Thyroid gland (tissue), 4 donors: ENCODE data around the gene CRISPLD2. TPM values are rescaled to one million over a fixed set of nuclear protein-coding genes. Genes with fewer than 3 reads are reported as not detected.
A peak's percentile ranks its signal among the peaks of the same experiment; 100 is the strongest.

ENCODE experiments used
- DNase-seq, 2 donors: peaks; one replicate each; pipeline ENCODE4 v3.0.0-alpha.2; 2019
- H3K27ac ChIP-seq, 3 donors: fragments of 200-600 bp; sonication (generic); 1 replicate in 2 of 3; 2 replicates in 1 of 3; pipeline ENCODE4 v1.5.1; 2016 to 2019; ENCODE audit warnings: mild to moderate bottlenecking in 1 of 3, moderate library complexity in 1 of 3
- H3K27me3 ChIP-seq: fragments of 200-600 bp; sonication (generic); one replicate; pipeline ENCODE4 v1.5.1; 2019
- H3K36me3 ChIP-seq, 2 donors: fragments of 200-600 bp; sonication (generic); one replicate each; pipeline ENCODE4 v1.5.1; 2016 to 2019
- H3K4me1 ChIP-seq, 2 donors: fragments of 200-600 bp; sonication (generic); one replicate each; pipeline ENCODE4 v1.5.1; 2017 to 2019
- H3K4me3 ChIP-seq, 3 donors: fragments of 200-600 bp; sonication (generic); replicated peaks in 1 of 3; 1 replicate in 2 of 3; 2 replicates in 1 of 3; pipeline ENCODE4 v1.5.1; 2016; ENCODE audit warnings: mild to moderate bottlenecking in 1 of 3
- H3K9me3 ChIP-seq: fragments of 200-600 bp; sonication (generic); one replicate; pipeline ENCODE4 v1.5.1; 2017
- CTCF ChIP-seq, 6 experiments: fragments of 200-600 bp in 3 of 6; fragments of 450-650 bp in 3 of 6; sonication (generic) in 3 of 6; IDR thresholded peaks; one replicate each; pipeline ENCODE4 v1.5.1; 2016 to 2019; ENCODE audit warnings: antibody characterized with exemption in 6 of 6, mild to moderate bottlenecking in 2 of 6, inconsistent platforms in 1 of 6, moderate library complexity in 1 of 6
- POLR2A ChIP-seq, 2 donors: fragments of 450-650 bp; IDR thresholded peaks; one replicate each; pipeline ENCODE4 v1.6.1; 2017; ENCODE audit warnings: antibody characterized with exemption in 2 of 2, mild to moderate bottlenecking in 2 of 2, moderate library complexity in 1 of 2
- WGBS, 2 donors: methylation state at CpG; one replicate each; pipeline ENCODE4 v1.1.5; 2017; 5-methylcytosine and 5-hydroxymethylcytosine counted together
- intact Hi-C: fragments of 100-400 bp; cut with DNase I; formaldehyde crosslinking; loops from one replicate; pipeline ENCODE4 v1.15.1; 2023
- total RNA-seq, 4 donors: library from RNA; depleted of rRNA; stranded (reverse); fragments of >200 nt; gene quantifications; one replicate each; pipeline ENCODE4 v1.2.3, GENCODE V29; 2016

Gene CRISPLD2
- total RNA-seq, 4 donors from 2014 or later: 48.0 to 261 (median 108) TPM

DNA sequence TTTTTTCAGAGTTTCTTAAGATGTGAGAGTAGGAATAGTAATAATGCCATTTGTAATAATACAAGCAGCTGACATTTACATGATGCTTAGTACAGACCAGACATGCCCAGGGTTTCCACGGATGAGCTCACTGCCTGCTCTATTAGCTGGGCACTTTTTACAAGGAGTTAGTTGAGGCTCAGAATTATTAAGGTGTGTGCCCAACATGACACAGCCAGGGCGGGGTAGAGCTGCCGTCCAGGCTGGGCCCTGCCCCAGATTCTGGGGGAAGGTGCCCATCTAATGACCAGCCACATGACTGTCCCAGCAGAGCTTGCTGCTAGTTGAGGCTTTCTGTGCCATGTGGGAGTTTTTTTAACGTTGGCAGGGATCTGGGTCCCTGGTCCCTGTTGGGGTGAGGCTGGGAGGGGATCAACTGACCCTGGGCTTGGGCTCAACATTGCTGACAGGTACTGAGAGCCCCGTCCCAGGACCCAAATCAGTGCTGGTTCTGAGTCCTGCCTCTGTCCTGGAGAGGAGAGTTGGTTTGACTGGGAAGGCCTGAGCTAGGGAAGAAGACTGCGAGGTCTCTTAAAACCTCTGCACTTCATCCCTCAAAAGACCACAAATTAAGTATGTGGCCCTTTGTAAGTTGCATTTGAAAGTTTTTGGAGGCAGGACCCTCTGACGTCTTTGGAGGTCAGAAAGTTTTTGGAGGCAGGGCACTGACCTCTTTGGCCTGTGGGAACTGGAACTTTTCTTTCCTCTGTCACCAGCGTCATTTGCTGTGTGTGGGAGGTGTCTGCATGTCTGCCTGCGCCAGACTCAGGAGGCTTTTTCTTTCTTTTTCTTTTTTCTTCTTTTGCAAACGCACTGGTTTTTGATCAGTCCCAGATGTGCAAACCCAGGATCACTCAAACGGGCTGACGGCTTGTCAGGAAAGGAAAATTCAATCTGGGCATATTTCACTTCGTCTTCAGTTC is 2.2 kb downstream of the CRISPLD2 start:
- Histone ChIP-seq H3K4me3 (no peak overlapping the region), H3K27ac (peak overlapping the region; percentile 46 to 70 (median 68)), H3K9me3 (no peaks in the 10 kb centered on the region), H3K27me3 (no peaks in the 10 kb centered on the region), H3K4me1 (peaks cover 6 to 12% of the 10 kb centered on the region in 2 donors), H3K36me3 (no peaks in the 10 kb centered on the region)
- TF ChIP-seq CTCF (IDR thresholded peaks at IDR 0.05) (no peak), POLR2A (IDR thresholded peaks at IDR 0.05) (no peak)
- intact Hi-C loops: no loop called here
- WGBS, 2 donors: 60 to 84% methylated on average over 9 to 13 of the region's 13 CpGs
- DNase-seq: no peak

DNA sequence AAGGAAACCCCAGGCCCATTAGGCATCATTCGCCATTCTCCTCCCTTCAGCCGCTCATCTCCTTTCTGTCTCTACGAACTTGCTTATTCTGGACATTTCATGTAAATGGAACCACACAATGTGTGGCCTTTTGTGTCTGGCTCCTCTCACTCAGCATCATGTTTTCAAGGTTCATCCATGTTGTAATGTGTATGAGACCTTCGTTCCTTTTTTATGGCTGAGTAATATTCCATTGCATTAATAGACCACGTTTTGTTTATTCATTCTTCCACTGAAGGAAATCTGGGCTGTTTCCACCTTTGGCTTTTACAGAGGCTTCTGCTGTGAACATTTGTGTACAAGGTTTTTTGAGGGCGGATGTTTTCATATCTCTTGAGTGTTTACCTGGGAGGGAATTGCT is 3.2 kb downstream of the CRISPLD2 start:
- H3K27me3 ChIP-seq: no peaks in the 10 kb centered on the region
- TF ChIP-seq CTCF (IDR thresholded peaks at IDR 0.05): no peak
- no peak for TF ChIP-seq POLR2A (IDR thresholded peaks at IDR 0.05)
- peak overlapping the region; percentile 4 to 54 (median 17) for H3K27ac ChIP-seq
- H3K9me3 ChIP-seq: no peaks in the 10 kb centered on the region
- 93 to 96% methylated on average over 6 of the region's 6 CpGs for WGBS, 2 donors
- H3K4me3 ChIP-seq: no peak overlapping the region
- intact Hi-C loops: no loop called here
- DNase-seq: no peak
- no peaks in the 10 kb centered on the region for H3K36me3 ChIP-seq
- H3K4me1 ChIP-seq: peaks cover 6 to 12% of the 10 kb centered on the region in 2 donors

DNA sequence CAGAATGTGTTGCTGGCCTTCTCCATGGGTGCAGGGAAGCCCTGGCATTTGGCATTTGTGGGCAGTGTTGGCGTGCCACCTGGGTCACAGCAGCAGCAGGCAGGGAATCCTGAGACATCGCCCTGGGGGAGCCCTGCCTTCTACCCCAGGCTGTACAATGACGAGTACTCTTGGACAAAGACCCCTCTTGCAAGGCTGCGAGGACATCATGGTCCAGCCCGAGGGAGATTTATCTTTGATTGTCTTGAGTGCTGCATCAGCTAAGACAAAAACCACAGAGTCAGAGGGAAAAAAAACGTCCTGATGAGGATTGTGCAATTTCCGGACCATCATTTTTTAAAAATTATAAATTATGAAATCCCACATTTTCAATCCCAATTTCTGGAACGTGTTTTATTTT is 3.7 kb downstream of the CRISPLD2 start:
- H3K4me3 ChIP-seq: no peak overlapping the region
- no peaks in the 10 kb centered on the region for H3K27me3 ChIP-seq
- H3K4me1 ChIP-seq: peaks cover 6 to 12% of the 10 kb centered on the region in 2 donors
- 75 to 79% methylated on average over 8 of the region's 8 CpGs for WGBS, 2 donors
- no peaks in the 10 kb centered on the region for H3K9me3 ChIP-seq
- DNase-seq: no peak
- no peak for TF ChIP-seq POLR2A (IDR thresholded peaks at IDR 0.05)
- no peak for TF ChIP-seq CTCF (IDR thresholded peaks at IDR 0.05)
- H3K36me3 ChIP-seq: no peaks in the 10 kb centered on the region
- peak overlapping the region; percentile 4 to 54 (median 17) for H3K27ac ChIP-seq
- intact Hi-C loops: no loop called here

DNA sequence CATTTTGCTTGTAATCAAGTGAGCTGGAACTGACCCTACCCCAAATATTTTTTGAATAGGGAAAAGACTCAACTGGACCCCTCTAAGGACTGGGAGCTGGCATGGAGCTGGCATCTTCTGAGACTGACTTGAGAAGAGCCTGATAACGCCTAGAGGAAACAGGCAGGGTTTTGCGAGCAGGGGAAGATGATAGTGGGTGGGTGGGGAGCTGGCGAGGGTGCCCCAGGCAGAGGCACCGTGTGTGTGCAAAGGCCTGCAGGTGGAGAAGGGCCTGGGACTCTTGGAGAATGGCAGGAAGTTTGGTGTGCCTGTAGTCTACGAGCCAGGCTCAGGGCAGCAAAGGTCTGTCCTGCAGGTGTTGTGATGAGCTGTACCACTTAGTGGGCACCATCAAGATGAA is 4.1 kb downstream of the CRISPLD2 start:
- H3K4me3 ChIP-seq: no peak overlapping the region
- H3K27me3 ChIP-seq: no peaks in the 10 kb centered on the region
- WGBS, 2 donors: 68 to 73% methylated on average over 5 of the region's 5 CpGs
- peak overlapping the region; percentile 17 to 61 (median 28) for H3K27ac ChIP-seq
- peaks cover 6 to 15% of the 10 kb centered on the region in 2 donors for H3K4me1 ChIP-seq
- no peaks in the 10 kb centered on the region for H3K9me3 ChIP-seq
- intact Hi-C loops: no loop called here
- TF ChIP-seq POLR2A (IDR thresholded peaks at IDR 0.05) (no peak), CTCF (IDR thresholded peaks at IDR 0.05) (no peak)
- no peak for DNase-seq
- H3K36me3 ChIP-seq: no peaks in the 10 kb centered on the region
